ENCODE measurements around the gene EVPLL. TPM values are rescaled to one million over a fixed set of nuclear protein-coding genes. Genes with fewer than 3 reads are reported as not detected.
"Not testable (repeated sequence)": the region's sequence is repeated elsewhere in the genome, so short reads cannot be mapped to it uniquely, and the experiment has no call there.

EVPLL gene
- total RNA-seq, 1 experiment from 2014 or later, result 0.70 TPM

- DNase-seq (ENCODE audit: unreplicated experiment); H3K27ac Mint-ChIP-seq (ENCODE audit: low read depth, unreplicated experiment); POLR2A ChIA-PET; H3K9me3 Mint-ChIP-seq (ENCODE audit: unreplicated experiment); BruUV-seq (replicated peaks); H3K27me3 Mint-ChIP-seq (ENCODE audit: insufficient read depth, unreplicated experiment); H3K36me3 Mint-ChIP-seq (ENCODE audit: insufficient read depth, unreplicated experiment); CTCF ChIA-PET; H3K4me1 Mint-ChIP-seq (ENCODE audit: insufficient read depth, unreplicated experiment); H3K4me3 Mint-ChIP-seq (ENCODE audit: unreplicated experiment); intact Hi-C loops (cut with micrococcal nuclease): not testable (repeated sequence)
These were observed 54.6 kb downstream of the EVPLL start for GRCh38 chr17:18432206-18432605.

Small RNA genes lying within 50 kb of the gene (microRNA-seq; reads per million reads assigned to microRNA genes)
- not detected for gene MIR6778

Other genes with a start within 250 kb of the EVPLL start
- 69.5 and 85.1 TPM in 2 replicates for gene ALKBH5, start 193.9 kb upstream of the EVPLL start, total RNA-seq (2022)
- gene LLGL1, start 152.1 kb upstream of the EVPLL start, total RNA-seq (2022), result 16.4 and 17.4 TPM in 2 replicates
- gene FLII, start 119.0 kb upstream of the EVPLL start, total RNA-seq (2022), result 564 and 601 TPM in 2 replicates
- gene MIEF2, start 117.1 kb upstream of the EVPLL start, total RNA-seq (2022), result 12.1 and 14.1 TPM in 2 replicates
- gene TOP3A, start 62.8 kb upstream of the EVPLL start, total RNA-seq (2022), result 32.5 and 35.3 TPM in 2 replicates
- 10.9 and 16.8 TPM in 2 replicates for gene SMCR8, start 62.5 kb upstream of the EVPLL start, total RNA-seq (2022)
- gene SHMT1, start 14.2 kb upstream of the EVPLL start, total RNA-seq (2022), result 17.0 and 23.0 TPM in 2 replicates
- not detected in 2 replicates for gene LGALS9C, start 99.0 kb downstream of the EVPLL start, total RNA-seq (2022)